Fibroblast of the aortic adventitia (primary cell): Measurements from ENCODE around the gene SETBP1. TPM values are rescaled to one million over a fixed set of nuclear protein-coding genes. Genes with fewer than 3 reads are reported as not detected.
A peak's percentile ranks its signal among the peaks of the same experiment; 100 is the strongest.

Experiments used
- DNase-seq: peaks from one replicate; pipeline ENCODE4 v3.0.0-alpha.2; 2010; ENCODE audit warnings: low read depth
- H3K4me3 ChIP-seq: 2 replicates; pipeline ENCODE4 v1.5.1; 2011; ENCODE audit warnings: low read depth, mild to moderate bottlenecking, control low read depth, low read length, moderate library complexity
- total RNA-seq: library from RNA; depleted of rRNA; stranded (reverse); fragments of >200 nt; gene quantifications from 2 replicates; pipeline ENCODE4 v1.2.3, GENCODE V29; 2012; ENCODE audit warnings: low replicate concordance
- TF ChIP-seq, protein P1 (sequence below): IDR thresholded peaks from 2 replicates; pipeline ENCODE4 v1.5.1; 2011; ENCODE audit warnings: mild to moderate bottlenecking, low read length, control low read depth, inconsistent platforms; ENCODE audit not compliant: insufficient read depth

The SETBP1 gene
- total RNA-seq, 1 donor: 10.5 TPM

DNA sequence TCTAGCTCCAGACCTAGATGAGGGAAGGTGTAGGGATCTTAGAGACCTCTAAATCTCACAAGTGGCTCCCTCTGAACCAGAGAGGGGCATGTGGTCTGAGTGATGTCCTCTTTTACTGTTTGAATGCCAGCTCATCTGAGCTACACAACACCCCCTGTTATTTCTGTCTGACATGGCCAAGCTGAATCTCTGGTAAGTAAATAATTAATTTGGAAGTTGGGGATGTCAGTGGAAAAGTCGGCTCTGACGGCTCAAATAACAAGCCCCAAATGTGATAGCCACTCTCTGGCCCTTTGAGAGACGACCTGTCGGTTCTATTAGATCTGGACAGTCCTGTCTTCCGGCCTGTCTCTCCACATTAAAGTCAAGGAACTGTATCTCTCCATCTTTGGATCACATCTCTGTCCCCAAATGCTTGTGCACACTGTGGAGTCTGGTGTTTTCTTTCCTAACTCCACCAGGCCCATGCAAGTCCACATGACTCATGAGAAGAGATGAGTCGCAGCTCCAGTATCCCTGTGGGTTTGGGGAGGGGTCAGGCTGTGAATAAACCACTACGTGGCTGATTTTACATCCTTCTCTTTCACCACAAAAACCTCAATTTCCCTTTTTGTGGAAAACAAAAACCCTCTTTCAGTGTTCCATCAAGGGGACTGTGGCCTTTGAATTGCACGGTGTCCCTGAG, 52.5 kb downstream of the SETBP1 start:
- peak; percentile 74 for DNase-seq
- TF ChIP-seq, protein P1, sequence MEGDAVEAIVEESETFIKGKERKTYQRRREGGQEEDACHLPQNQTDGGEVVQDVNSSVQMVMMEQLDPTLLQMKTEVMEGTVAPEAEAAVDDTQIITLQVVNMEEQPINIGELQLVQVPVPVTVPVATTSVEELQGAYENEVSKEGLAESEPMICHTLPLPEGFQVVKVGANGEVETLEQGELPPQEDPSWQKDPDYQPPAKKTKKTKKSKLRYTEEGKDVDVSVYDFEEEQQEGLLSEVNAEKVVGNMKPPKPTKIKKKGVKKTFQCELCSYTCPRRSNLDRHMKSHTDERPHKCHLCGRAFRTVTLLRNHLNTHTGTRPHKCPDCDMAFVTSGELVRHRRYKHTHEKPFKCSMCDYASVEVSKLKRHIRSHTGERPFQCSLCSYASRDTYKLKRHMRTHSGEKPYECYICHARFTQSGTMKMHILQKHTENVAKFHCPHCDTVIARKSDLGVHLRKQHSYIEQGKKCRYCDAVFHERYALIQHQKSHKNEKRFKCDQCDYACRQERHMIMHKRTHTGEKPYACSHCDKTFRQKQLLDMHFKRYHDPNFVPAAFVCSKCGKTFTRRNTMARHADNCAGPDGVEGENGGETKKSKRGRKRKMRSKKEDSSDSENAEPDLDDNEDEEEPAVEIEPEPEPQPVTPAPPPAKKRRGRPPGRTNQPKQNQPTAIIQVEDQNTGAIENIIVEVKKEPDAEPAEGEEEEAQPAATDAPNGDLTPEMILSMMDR: no peak
- H3K4me3 ChIP-seq: no peak overlapping the region

DNA sequence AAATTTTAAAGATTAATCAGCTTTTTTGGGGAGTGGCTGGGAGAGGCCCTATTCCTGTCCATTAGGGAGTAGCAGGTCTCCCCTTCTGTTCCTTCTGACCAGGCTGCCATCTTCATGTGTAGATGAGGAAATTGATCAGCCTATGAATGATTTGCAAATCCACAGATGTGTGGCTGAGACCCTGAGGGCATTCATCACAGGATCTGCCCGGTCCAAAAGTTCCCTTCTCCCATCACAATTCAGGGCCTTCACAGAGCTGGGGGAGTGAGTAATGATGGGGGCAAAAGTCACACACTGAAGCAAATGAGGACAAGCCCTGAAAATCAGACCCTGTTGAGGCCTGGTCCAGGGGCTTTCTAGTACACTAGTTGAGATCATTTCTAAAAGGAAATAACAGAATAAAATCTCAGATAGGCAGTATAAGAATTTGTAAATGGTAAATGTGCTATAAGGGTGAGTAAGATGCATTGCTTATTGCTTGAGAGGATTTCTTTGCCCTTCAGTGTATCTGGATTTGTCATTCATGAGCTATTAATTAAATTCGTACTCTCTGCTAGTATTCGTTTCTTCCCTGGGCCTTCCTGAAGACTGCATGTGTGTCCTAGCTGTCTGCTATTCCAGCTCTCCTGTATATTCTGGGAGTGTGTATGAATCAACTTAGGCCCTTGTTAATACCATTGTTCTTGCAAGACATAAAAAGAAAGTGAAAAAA, 53.2 kb downstream of the SETBP1 start:
- H3K4me3 ChIP-seq: no peak overlapping the region
- DNase-seq: no peak
- TF ChIP-seq, protein P1: no peak

DNA sequence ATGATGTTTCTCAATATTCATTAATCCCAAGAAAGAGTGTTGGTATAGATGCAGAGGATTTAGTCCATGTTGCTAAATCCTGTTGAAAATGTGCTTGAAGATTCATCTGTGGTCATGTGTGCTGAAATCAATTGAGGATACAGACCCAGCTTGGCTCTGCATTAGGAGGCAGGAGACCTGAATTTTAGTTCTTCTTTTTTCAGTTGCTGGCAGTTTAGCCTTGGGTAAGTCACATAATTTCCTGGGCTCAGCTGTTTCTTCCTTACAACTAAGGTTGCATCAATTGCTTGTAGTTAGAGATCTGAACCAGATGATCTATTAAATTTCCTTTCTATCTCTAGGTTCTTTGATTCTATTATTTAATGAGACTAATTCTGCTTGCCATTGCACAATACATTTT, 54.4 kb downstream of the SETBP1 start:
- no peak for DNase-seq
- no peak overlapping the region for H3K4me3 ChIP-seq
- TF ChIP-seq, protein P1: no peak

DNA sequence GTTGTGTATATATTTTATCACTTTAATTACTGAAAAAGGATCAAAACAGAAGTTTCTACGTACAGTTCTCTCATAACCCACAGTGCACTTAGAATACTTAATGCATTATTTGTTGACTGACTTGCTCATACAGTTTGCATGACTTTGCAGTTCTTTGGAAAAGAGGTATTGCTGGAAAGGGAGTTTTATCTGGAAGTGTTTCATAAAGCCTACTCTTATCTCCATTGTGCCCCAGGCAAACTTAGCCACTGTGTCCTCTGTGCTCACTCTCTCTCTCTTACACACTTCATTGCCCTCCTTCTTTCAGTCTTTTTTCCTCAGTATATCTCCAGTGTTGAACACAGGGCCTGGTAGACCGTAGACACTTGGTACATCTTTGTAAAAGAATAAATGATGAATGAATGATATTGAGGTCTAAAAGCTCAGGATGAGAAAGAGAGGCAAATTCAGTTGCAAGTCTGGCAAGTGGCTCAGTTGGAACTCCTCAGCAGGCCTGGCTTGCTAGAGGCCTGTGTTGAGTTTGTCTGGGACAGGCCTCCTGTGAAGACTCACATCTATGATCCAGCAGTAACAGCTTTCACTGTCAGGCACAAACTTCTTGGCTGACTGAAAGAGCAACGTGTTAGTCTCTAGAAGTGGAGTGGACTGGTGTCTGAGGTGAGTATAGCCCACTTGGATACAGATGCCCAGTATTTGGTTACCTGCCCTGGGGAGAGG, 56.1 kb downstream of the SETBP1 start:
- peak; percentile 57 for DNase-seq
- TF ChIP-seq, protein P1: no peak
- H3K4me3 ChIP-seq: no peak overlapping the region

DNA sequence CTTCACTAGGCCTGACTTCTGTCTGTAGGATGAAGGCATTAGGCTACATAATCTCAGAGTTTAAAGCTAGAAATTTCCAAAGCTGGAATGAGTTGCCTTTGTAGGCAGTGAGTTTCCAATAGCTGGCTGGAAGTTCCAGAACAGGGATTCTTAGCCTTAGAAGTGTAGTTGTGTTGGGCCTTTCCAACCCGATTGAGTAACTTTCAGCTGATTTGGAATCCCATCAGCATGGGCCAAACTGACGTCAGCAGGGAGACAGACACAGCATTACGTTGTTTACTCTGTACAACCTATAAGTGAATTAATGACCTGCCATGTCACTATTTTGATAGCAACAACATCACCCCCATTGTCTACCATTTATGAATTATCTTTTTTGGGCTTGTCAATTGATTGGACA, 56.9 kb downstream of the SETBP1 start:
- TF ChIP-seq, protein P1: no peak
- DNase-seq: peak; percentile 46
- H3K4me3 ChIP-seq: no peak overlapping the region

DNA sequence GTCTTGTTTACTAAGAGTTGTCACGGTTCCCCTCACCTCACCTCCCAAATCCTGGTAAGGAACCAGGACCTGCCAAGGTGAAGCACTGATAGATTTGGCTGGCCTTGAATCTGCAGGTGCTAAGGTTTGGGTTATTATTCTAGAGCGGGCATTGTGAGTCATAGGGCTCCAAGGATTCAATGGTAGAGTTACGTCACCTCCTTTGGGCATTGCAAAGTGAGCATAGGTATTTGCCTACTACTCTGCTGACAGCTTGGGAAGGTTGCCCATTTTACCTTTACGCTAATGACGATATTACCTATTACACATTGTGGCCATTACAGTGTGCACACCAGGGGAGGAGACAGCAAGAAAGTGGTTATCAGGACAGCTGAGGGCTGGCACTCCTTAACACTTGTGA, 59.3 kb downstream of the SETBP1 start:
- DNase-seq: no peak
- no peak overlapping the region for H3K4me3 ChIP-seq
- TF ChIP-seq, protein P1: no peak
